ENCODE measurements around the gene FHIT. TPM values are rescaled to one million over a fixed set of nuclear protein-coding genes. Genes with fewer than 3 reads are reported as not detected.
A peak's percentile ranks its signal among the peaks of the same experiment; 100 is the strongest.
"Not testable (repeated sequence)": the region's sequence is repeated elsewhere in the genome, so short reads cannot be mapped to it uniquely, and the experiment has no call there.

FHIT gene
- total RNA-seq, 2 experiments from 2014 or later = 7.6 to 7.9 TPM

DNA sequence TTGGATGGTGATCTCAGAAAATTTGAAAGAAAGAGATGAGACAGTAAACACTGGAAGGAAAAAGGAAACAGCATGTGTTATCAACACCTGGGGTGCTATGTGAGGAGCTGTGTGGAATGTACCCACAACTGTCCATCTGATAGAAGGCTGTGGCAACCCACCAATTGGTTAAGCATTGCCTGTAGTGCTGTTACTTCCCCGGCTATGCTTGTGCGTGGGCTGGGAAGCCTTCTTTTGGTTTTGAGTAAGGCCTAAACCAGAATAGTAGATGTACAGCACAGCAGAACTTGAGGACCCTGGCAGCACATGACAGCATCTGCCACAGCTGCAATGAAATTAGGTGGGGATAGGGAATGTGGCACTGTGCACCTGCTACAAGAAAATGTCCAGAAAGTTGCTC is 184.5 kb downstream of the FHIT start:
- ATAC-seq (no peak), DNase-seq (no peak)
- H3K27ac Mint-ChIP-seq = no peak overlapping the region
- ChIA-PET POLR2A (no interaction called here), CTCF (no interaction called here)
- H3K9me3 Mint-ChIP-seq = peaks cover 1% of the 10 kb centered on the region
- TF ChIP-seq, protein P1, sequence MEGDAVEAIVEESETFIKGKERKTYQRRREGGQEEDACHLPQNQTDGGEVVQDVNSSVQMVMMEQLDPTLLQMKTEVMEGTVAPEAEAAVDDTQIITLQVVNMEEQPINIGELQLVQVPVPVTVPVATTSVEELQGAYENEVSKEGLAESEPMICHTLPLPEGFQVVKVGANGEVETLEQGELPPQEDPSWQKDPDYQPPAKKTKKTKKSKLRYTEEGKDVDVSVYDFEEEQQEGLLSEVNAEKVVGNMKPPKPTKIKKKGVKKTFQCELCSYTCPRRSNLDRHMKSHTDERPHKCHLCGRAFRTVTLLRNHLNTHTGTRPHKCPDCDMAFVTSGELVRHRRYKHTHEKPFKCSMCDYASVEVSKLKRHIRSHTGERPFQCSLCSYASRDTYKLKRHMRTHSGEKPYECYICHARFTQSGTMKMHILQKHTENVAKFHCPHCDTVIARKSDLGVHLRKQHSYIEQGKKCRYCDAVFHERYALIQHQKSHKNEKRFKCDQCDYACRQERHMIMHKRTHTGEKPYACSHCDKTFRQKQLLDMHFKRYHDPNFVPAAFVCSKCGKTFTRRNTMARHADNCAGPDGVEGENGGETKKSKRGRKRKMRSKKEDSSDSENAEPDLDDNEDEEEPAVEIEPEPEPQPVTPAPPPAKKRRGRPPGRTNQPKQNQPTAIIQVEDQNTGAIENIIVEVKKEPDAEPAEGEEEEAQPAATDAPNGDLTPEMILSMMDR (IDR thresholded peaks at IDR 0.05) = no peak
- H3K4me3 Mint-ChIP-seq = no peak overlapping the region
- intact Hi-C loops (cut with micrococcal nuclease) = no loop called here
- no peaks in the 10 kb centered on the region for H3K27me3 Mint-ChIP-seq
- H3K4me1 Mint-ChIP-seq (ENCODE audit: low read depth) = no peaks in the 10 kb centered on the region
- no peaks in the 10 kb centered on the region for H3K36me3 Mint-ChIP-seq (ENCODE audit: low read depth)

DNA sequence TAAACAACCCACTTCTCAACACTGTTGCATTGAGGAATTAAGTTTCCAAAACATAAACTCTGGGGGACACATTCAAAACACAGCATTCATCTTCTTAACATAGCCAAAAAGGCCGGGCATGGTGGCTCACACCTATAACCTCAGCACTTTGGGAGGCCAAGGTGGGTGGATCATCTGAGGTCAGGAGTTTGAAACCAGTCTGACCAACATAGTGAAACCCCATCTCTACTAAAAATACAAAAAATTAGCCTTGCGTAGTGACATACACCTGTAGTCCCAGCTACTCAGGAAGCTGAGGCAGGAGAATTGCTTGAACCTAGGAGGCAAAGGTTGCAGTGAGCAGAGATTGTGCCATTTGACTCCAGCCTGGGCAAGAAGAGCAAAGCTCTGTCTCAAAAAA is 185.0 kb downstream of the FHIT start:
- POLR2A ChIA-PET; H3K4me1 Mint-ChIP-seq (ENCODE audit: low read depth); H3K27ac Mint-ChIP-seq; H3K27me3 Mint-ChIP-seq; H3K9me3 Mint-ChIP-seq; DNase-seq; intact Hi-C loops (cut with micrococcal nuclease); CTCF ChIA-PET; H3K4me3 Mint-ChIP-seq; H3K36me3 Mint-ChIP-seq (ENCODE audit: low read depth); ATAC-seq: not testable (repeated sequence)

DNA sequence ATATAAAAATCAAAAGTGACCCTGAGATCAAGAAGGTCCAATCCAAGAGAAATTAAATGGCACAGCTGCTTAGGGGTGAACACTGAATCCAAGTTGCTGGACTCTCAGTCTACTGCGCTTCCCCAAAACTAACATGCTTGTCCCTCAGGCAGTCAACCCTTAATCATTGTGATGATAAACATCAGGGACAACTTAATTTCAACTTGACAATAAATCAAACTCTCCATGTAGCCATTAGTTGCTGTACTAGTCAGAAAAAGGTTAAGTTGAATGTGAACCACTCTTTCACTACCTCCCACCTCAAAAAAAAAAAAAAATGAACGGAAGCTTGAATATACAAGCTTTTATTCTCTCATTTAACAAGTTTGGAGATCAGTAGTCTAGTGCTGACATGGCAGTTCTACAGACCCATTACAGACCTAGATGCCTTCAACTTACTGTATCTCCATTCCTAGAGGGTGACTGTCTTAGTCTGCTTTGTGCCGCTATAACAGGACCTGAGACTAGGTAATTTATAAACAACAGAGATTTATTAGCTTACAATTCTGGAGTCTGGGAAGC is 185.7 kb downstream of the FHIT start:
- no peaks in the 10 kb centered on the region for H3K36me3 Mint-ChIP-seq (ENCODE audit: low read depth)
- ChIA-PET POLR2A (interaction anchor here (0.7 kb wide), 1 partner anchor 9 kb away, joined by 3 read pairs; no protein-coding TSS in a partner anchor), CTCF (no interaction called here)
- no peaks in the 10 kb centered on the region for H3K27me3 Mint-ChIP-seq
- ATAC-seq = no peak
- peaks cover 1% of the 10 kb centered on the region for H3K9me3 Mint-ChIP-seq
- H3K4me1 Mint-ChIP-seq (ENCODE audit: low read depth) = no peaks in the 10 kb centered on the region
- no peak for DNase-seq
- H3K4me3 Mint-ChIP-seq = no peak overlapping the region
- intact Hi-C loops (cut with micrococcal nuclease) = no loop called here
- TF ChIP-seq, protein P1 (IDR thresholded peaks at IDR 0.05) = no peak
- no peak overlapping the region for H3K27ac Mint-ChIP-seq

DNA sequence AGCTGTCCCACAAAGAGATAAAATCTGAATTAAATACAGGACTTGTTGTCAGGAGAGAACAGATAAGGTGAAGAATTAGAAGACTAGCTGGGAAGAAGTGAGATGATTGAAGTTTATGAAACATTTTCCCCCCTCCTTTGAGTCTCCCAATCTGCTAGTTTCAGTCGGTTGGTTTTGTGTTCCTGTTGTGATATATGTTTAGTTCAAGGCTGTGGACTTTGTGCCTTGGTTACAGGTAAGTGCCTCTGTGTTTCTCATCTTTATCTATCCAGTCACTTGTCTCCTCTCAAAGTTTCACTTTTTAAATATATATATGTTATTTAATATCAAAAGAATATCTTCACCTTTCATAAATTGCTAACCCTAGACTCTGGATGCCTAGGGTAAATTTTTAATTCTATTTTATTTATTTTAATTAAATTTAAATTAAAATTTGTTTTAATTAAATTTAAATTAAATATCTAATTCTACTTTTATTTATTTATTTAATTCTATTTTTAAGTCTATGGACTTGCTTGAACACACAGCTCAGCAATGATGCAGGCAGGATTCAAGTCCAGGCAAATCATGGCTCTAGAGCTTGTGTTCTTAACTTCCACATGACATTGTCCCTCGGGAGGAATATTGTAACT is 190.0 kb downstream of the FHIT start:
- POLR2A ChIA-PET = no interaction called here
- intact Hi-C loops (cut with micrococcal nuclease) = no loop called here
- CTCF ChIA-PET = no interaction called here

DNA sequence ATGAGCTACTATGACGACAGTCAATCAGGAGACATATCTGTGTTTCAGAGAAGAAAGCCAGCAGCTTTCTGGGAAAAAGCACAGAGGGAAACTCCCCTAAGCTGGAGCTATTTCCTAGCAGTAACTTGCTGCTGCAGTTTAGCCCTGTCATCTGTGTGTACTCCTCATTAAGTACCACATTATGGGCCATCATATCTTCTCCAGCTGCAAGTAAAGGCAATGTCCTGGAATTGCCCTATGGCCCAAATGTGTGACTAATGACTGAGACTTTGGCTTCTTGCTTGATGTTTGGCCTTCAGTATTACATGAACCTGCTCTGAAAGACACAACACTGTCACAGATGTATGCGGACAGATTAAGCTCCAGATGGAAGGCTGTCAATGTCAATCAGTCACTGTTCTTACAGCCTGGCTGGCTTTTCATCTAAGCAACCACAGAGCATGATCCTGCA is 190.8 kb downstream of the FHIT start:
- ChIA-PET CTCF (no interaction called here), POLR2A (no interaction called here)
- ATAC-seq = no peak
- intact Hi-C loops (cut with micrococcal nuclease) = no loop called here
- peak; percentile 3 for DNase-seq
- Mint-ChIP-seq H3K4me3 (no peak overlapping the region), H3K36me3 (ENCODE audit: low read depth) (no peaks in the 10 kb centered on the region), H3K27me3 (no peaks in the 10 kb centered on the region), H3K27ac (no peak overlapping the region), H3K4me1 (ENCODE audit: low read depth) (no peaks in the 10 kb centered on the region), H3K9me3 (no peaks in the 10 kb centered on the region)
- TF ChIP-seq, protein P1 (IDR thresholded peaks at IDR 0.05) = no peak

More for the DNA sequence above, 190.0 kb downstream of the FHIT start:
- DNase-seq = no peak
- TF ChIP-seq, protein P1 (IDR thresholded peaks at IDR 0.05) = no peak
- no peaks in the 10 kb centered on the region for H3K9me3 Mint-ChIP-seq
- H3K27ac Mint-ChIP-seq = no peak overlapping the region
- H3K36me3 Mint-ChIP-seq (ENCODE audit: low read depth) = no peaks in the 10 kb centered on the region
- H3K27me3 Mint-ChIP-seq = no peaks in the 10 kb centered on the region
- ATAC-seq = no peak
- H3K4me3 Mint-ChIP-seq = no peak overlapping the region
- no peaks in the 10 kb centered on the region for H3K4me1 Mint-ChIP-seq (ENCODE audit: low read depth)

All from activated CD8-positive, alpha-beta T cell treated with anti-CD3 and anti-CD28 coated beads for 36 hours (primary cell).